Caco-2 (cell line): ENCODE measurements around the gene TRIM4. TPM values are rescaled to one million over a fixed set of nuclear protein-coding genes. Genes with fewer than 3 reads are reported as not detected.

Experiments
- BruUV-seq: library from RNA; stranded (reverse); fragments of 400-500 nt; replicated peaks from 2 replicates; lab custom pipeline; 2021; lab: Mats Ljungman, UMichigan
- CTCF ChIA-PET: fragments of 300-600 bp; sonication (Branson Sonifier 250); formaldehyde crosslinking; loops from one replicate; lab custom pipeline; 2022; ENCODE audit warnings: antibody characterized with exemption; lab: Charles Lee
- POLR2A ChIA-PET: fragments of 300-600 bp; sonication (Branson Sonifier 250); formaldehyde crosslinking; loops from one replicate; lab custom pipeline; 2022; ENCODE audit warnings: antibody characterized with exemption; lab: Charles Lee
- DNase-seq, 2 experiments: peaks; one replicate each; pipeline versions ENCODE4 v3.0.0 to v3.0.0-alpha.2; 2020 to 2022
- H3K27me3 ChIP-seq: replicated peaks from 2 replicates; pipeline ENCODE4 v1.6.0; 2011; ENCODE audit warnings: low read length; ENCODE audit not compliant: control insufficient read depth, insufficient read depth
- H3K36me3 ChIP-seq: 2 replicates; pipeline ENCODE4 v1.5.1; 2011; ENCODE audit warnings: low read length; ENCODE audit not compliant: control insufficient read depth, insufficient read depth
- H3K4me1 ChIP-seq: fragments of 250-450 bp; sonication (Bioruptor Pico); 2 replicates; pipeline ENCODE4 v1.5.1; 2020; ENCODE audit warnings: mild to moderate bottlenecking
- H3K4me3 ChIP-seq: 2 replicates; pipeline ENCODE4 v1.5.1; 2011; ENCODE audit warnings: low read depth, mild to moderate bottlenecking, control low read depth, low read length
- H3K9me3 ChIP-seq: fragments of 250-450 bp; sonication (Bioruptor Pico); 2 replicates; pipeline ENCODE4 v1.5.1; 2020; ENCODE audit warnings: mild to moderate bottlenecking, moderate library complexity
- H3K27ac Mint-ChIP-seq: one replicate; pipeline ENCODE4 v1.8.0; 2022; ENCODE audit warnings: mixed read lengths; ENCODE audit not compliant: unreplicated experiment
- H3K27me3 Mint-ChIP-seq: one replicate; pipeline ENCODE4 v1.8.0; 2022; ENCODE audit warnings: mixed read lengths; ENCODE audit not compliant: insufficient read depth, unreplicated experiment
- H3K36me3 Mint-ChIP-seq: one replicate; pipeline ENCODE4 v1.8.0; 2022; ENCODE audit warnings: mild to moderate bottlenecking, mixed read lengths; ENCODE audit not compliant: insufficient read depth, unreplicated experiment
- H3K4me1 Mint-ChIP-seq: one replicate; pipeline ENCODE4 v1.8.0; 2022; ENCODE audit warnings: low read depth, mixed read lengths; ENCODE audit not compliant: unreplicated experiment
- H3K4me3 Mint-ChIP-seq: one replicate; pipeline ENCODE4 v1.8.0; 2022; ENCODE audit warnings: mild to moderate bottlenecking, moderate library complexity, mixed read lengths; ENCODE audit not compliant: unreplicated experiment
- H3K9me3 Mint-ChIP-seq: one replicate; pipeline ENCODE4 v1.8.0; 2022; ENCODE audit warnings: mixed read lengths; ENCODE audit not compliant: unreplicated experiment
- CTCF ChIP-seq, 2 experiments: fragments of 200-600 bp in 1 of 2; IDR thresholded peaks; 1 replicate in 1 of 2; 2 replicates in 1 of 2; pipeline versions ENCODE4 v1.5.1 to v1.8.0; 2011 to 2022; ENCODE audit warnings: antibody characterized with exemption in 1 of 2, control low read depth in 1 of 2, inconsistent platforms in 1 of 2, low read depth in 1 of 2, low read length in 1 of 2, mild to moderate bottlenecking in 1 of 2, moderate library complexity in 1 of 2; ENCODE audit not compliant: insufficient read depth in 1 of 2, severe bottlenecking in 1 of 2, unreplicated experiment in 1 of 2
- intact Hi-C: fragments of 100-400 bp; cut with micrococcal nuclease; formaldehyde crosslinking; loops from one replicate; pipeline ENCODE4 v1.10.0; 2022; ENCODE audit not compliant: unreplicated experiment
- total RNA-seq: library from RNA; stranded (reverse); gene quantifications from 2 replicates; pipeline ENCODE4 v1.2.3, GENCODE V29; 2022

TRIM4 gene
- total RNA-seq, 1 experiment from 2014 or later = 22.5 TPM

GRCh38 chr7:99848420-99849216 is 70.7 kb downstream of the TRIM4 start:
- no peak for DNase-seq
- no peak for TF ChIP-seq CTCF (IDR thresholded peaks at IDR 0.05; ENCODE audit: insufficient read depth in 1 of 2, low read depth in 1 of 2, low read length in 1 of 2, severe bottlenecking in 1 of 2, unreplicated experiment in 1 of 2)
- Mint-ChIP-seq H3K36me3 (no peaks in the 10 kb centered on the region), H3K27ac (no peak overlapping the region), H3K4me3 (no peak overlapping the region), H3K4me1 (no peaks in the 10 kb centered on the region), H3K9me3 (no peaks in the 10 kb centered on the region), H3K27me3 (peaks cover 3% of the 10 kb centered on the region)
- H3K4me3 ChIP-seq = no peak overlapping the region
- intact Hi-C loops = no loop called here
- no peaks in the 10 kb centered on the region for H3K4me1 ChIP-seq
- POLR2A ChIA-PET = no interaction called here
- H3K27me3 ChIP-seq = no peaks in the 10 kb centered on the region
- H3K36me3 ChIP-seq = no peaks in the 10 kb centered on the region
- CTCF ChIA-PET = no interaction called here
- BruUV-seq = no TSS peak
- peaks cover 3% of the 10 kb centered on the region; the same call in 1 of the 2 replicates for H3K9me3 ChIP-seq

- POLR2A ChIA-PET = no interaction called here
- Mint-ChIP-seq H3K36me3 (no peaks in the 10 kb centered on the region), H3K27me3 (no peaks in the 10 kb centered on the region), H3K4me1 (peaks cover 5% of the 10 kb centered on the region), H3K4me3 (no peak overlapping the region), H3K27ac (no peak overlapping the region), H3K9me3 (no peaks in the 10 kb centered on the region)
- CTCF ChIA-PET = no interaction called here
- Histone ChIP-seq H3K36me3 (no peaks in the 10 kb centered on the region), H3K4me1 (peaks cover 4% of the 10 kb centered on the region; the same call in 1 of the 2 replicates), H3K4me3 (no peak overlapping the region), H3K27me3 (no peaks in the 10 kb centered on the region), H3K9me3 (no peaks in the 10 kb centered on the region)
- no peak for DNase-seq
- no peak for TF ChIP-seq CTCF (IDR thresholded peaks at IDR 0.05; ENCODE audit: insufficient read depth in 1 of 2, low read depth in 1 of 2, low read length in 1 of 2, severe bottlenecking in 1 of 2, unreplicated experiment in 1 of 2)
- intact Hi-C loops = no loop called here
- BruUV-seq = no TSS peak
Observed at GRCh38 chr7:99844328-99844727, 75.0 kb downstream of the TRIM4 start.

GRCh38 chr7:99843808-99844207 is 75.5 kb downstream of the TRIM4 start:
- DNase-seq = no peak
- POLR2A ChIA-PET = no interaction called here
- Histone ChIP-seq H3K27me3 (no peaks in the 10 kb centered on the region), H3K9me3 (no peaks in the 10 kb centered on the region), H3K36me3 (no peaks in the 10 kb centered on the region), H3K4me3 (no peak overlapping the region), H3K4me1 (peaks cover 4% of the 10 kb centered on the region; the same call in 1 of the 2 replicates)
- Mint-ChIP-seq H3K27ac (no peak overlapping the region), H3K36me3 (no peaks in the 10 kb centered on the region), H3K27me3 (no peaks in the 10 kb centered on the region), H3K4me1 (peaks cover 8% of the 10 kb centered on the region), H3K9me3 (no peaks in the 10 kb centered on the region), H3K4me3 (no peak overlapping the region)
- intact Hi-C loops = no loop called here
- CTCF ChIA-PET = no interaction called here
- no TSS peak for BruUV-seq
- TF ChIP-seq CTCF (IDR thresholded peaks at IDR 0.05; ENCODE audit: insufficient read depth in 1 of 2, low read depth in 1 of 2, low read length in 1 of 2, severe bottlenecking in 1 of 2, unreplicated experiment in 1 of 2) = no peak
